D341Med (cell line): ENCODE measurements around the gene IQCE.
"Not testable (repeated sequence)": the region's sequence is repeated elsewhere in the genome, so short reads cannot be mapped to it uniquely, and the experiment has no call there.

Experiments used
- DNase-seq: peaks from one replicate; pipeline ENCODE4 v3.0.0; 2012; ENCODE audit warnings: low spot score

Gene IQCE

DNA sequence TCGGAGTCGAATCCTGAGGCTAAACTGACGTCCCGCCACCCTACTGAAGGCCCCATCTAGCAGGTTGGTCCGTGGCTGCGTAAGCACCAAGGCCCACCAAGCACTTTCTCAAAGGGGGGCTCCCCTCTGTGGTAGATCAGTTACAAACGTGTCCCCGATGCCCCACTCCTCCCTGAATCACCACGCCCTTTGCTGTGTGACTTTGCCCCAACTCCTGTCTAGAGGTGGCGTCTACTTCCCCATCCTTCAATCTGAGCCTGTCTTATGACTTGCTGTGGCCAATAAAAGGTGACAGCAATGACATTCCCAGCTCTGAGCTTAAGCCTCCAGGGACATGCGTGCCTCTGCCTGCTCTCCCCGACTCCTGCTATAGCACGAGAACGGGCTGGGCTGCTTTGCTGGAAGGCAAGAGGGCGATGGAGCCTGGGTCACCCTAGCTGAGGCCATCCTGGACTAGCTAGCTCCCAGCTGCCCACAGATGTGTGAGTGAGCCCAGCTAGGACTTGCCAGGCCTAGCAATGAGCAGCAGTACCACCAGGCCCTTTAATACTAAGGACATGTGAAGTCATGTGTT, 26.5 kb upstream of the IQCE start:
- DNase-seq, result not testable (repeated sequence)

- DNase-seq, result not testable (repeated sequence)
Measured at GRCh38 chr7:2532816-2533215, 26.0 kb upstream of the IQCE start.

GRCh38 chr7:2533566-2533965, 25.2 kb upstream of the IQCE start:
- not testable (repeated sequence) for DNase-seq

GRCh38 chr7:2534214-2534613, 24.6 kb upstream of the IQCE start:
- not testable (repeated sequence) for DNase-seq

- not testable (repeated sequence) for DNase-seq
Measured at GRCh38 chr7:2535872-2536627, 22.7 kb upstream of the IQCE start.

DNA sequence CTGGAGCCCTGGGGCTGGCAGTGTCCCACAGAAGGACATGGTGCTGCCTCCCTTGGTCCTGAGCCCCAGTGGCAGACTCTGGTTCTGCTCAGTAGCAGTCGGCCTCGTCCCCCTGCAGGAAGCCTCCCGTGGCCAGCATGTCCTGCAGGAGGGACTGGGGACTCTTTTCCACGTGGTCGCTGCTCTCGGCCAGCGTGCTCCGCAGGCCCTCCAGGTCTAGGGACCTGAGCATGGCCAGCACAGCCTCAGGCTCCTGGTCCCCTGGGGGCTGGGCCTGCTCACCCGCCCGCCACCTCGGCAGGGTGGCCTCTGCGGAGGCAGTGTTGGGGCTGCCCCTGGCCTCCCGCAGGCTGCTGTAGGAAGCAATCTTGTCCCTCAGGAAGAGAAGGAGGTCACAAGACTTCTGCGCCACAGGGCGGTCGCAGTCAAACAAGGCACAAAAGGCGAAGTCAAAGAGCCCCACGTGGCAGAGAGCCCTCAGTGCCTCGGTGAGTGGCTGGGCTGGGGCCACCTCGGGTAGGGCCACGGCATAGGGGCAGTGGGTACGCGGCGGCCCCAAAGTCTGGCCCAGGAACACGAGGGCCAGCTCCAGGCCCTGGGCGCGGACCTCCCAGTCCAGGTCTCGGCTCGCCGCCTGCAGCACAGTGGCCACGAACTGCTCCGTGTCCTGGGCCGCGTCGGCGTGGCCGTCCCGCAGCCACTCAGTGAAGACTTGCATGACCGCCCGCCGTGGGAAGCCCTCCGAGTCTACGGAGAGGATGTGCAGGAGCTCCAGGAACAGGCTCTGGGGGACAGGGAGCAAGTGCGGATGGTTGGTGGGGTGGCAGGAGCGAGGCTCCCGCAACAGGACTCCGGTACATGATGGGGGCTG, 20.6 kb upstream of the IQCE start:
- DNase-seq, result no peak

DNA sequence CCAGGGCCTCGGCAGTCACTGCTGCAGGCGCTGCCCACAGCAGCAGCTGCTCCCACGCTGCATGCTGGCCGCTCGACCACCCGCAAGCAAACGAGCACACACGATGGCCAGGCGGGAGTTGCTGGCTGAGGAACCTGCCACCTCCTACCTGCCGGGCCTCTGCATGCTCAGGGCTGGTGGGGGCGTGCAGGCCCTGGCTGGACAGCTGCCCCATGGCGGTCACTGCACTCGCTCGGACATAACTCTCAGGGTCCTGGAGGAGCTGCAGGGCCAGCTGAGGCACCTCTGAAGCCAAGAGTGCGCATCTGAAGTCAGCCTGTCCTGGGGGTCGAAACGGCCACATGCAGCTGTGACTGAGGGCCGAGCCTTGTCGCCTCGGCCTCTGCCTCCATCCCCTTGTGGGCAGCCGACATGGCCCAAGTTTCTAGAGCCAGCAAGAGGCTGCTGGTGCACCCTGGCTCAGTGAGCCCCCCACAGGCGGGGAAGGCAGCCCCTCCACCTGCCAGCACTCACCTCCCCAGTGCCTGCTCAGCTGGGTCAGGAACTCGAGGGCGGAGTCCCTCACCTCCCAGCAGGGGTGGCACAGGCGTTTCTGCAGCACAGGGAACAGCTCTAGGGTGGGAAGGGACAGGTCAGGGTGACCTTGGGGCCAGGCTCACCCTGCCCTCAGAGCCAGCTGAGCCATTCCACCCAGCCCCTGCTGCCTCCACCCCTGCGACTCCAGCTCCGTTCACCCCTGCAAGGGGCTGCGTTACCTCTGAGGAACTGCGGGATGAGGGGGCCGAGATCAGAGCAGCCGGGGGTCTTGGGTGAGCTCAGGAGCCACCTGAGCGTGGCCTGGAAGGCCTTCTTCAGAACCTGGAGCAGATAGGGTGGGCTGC, 19.5 kb upstream of the IQCE start:
- DNase-seq, result peak; percentile 24

DNA sequence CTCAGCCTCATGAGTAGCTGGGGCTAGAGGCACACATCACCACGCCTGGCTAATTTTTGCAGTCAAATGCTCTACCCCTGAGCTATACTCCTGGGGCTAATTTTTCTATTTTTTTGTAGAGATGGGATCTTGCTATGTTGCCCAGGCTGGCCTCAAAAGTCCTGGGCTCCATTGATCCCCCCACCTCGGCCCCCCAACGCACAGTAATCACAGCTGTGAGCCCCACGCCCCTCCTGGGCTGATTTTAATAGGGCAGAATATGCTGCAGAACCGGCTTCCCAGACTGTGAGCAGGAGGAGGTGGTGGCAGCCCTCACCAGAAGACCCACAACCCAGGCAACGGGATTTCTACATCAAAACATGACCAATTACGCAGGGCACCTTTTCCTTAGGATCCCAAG, 18.6 kb upstream of the IQCE start:
- DNase-seq, result no peak

- DNase-seq, result peak; percentile 23
Measured at GRCh38 chr7:2540641-2541051, 18.1 kb upstream of the IQCE start.

DNA sequence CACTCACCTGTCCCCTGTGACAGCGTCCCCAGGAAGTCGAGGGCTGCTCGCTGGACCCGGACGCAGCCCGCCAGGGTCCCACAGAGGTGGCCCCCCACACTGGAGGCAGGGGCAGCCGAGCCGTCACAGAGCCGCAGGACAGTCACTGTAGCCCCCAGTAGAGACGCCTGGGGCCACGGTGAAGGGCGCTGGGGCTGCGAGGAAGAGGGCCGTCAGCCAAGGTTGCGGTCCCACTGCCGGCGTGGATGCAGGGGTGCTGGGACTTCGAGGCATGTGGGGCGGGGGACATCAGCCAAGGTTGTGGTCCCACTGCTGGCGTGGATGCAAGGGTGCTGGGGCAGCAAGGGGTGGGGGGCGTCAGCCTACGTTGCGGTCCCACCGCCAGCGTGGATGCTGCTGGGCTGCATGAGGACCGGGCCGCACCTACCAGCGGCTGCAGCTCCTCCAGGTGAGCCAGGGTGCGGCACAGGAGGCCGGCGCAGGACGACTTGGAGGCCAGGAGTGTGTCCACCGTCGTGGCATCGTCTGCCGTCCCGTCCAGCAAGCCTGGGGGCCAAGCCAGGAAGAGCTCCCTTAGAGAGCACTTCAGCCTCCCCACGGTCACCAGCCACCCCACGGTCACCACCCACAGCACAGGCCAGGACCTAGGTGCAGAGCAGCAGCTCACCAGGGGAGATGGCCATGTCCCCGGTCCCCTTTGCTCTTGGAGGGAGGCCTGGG, 17.3 kb upstream of the IQCE start:
- DNase-seq, result peak; percentile 28

- DNase-seq, result peak; percentile 21
Measured at GRCh38 chr7:2542011-2542915, 16.5 kb upstream of the IQCE start.

DNA sequence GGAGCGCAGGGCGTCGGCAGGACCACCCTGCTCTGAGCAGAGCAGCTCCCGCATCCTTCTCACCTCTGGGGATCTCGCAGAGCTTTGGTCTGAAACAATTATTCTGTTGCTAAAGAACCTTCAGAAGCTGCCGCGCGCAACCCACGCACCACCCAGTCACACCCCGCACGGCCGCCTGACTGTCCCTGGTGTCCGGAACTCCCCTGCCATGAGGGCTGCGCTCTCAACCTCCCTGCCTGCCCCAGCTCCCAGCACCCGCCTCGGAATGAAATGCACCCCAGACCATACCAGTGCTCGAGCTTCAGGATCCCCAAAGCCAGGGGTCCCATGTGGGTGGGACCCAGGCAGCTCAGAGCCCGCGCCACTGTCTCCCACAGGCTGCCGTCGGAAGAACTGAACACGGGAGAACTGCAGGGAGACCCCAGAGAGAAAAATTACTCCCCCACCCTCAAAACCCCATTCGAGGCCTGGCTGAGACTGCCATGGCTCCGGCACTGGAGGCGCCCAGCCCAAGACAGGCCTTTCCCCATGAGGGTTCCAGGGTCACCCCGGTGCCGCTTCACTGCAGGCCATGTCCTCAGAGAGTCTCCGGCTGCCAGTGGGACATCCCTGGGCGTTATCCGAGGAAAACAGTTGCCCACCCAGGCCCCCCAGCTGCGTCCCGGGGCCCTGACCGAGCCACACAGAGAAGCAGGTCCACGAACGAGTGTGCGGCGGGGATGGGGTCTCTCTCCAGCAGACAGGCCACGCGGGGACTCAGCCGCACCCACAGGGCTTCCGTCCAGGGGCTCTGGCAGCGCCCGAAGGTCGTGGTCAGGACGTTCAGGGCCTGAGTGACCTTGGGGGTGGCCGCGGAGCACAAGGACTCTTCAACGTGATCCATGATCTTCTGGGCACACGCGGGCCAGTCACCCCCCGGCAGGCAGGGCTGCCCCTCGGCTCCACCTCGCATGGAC, 15.6 kb upstream of the IQCE start:
- DNase-seq, result peak; percentile 30

DNA sequence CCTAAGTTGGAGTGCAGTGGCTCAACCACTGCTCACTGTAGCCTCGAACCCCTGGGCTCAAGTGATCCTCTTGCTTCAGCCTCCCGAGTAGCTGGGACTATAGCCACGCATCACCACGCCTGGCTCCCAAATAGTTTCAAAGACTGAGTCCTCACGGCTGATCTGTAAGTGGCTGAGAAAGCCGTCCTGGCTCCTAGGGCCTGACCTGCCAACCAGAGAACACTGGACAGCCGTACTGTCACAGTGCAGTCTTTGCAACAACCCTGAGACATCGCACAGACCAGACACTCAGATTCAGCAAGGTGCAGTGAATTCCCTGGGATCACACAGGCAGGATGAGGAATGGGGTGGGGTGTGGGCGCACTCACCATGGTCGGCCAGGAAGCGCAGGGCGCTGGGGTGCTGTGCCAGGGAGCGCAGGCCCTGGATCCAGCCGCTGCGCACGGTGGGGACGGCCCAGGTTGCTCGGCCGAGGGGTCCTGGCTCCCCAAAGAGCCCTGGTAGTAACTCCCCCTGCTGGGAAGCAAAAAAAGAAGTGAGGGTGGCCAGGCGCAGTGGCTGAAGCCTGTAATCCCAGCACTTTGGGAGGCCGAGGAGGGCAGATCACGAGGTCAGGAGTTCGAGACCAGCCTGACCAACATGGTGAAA, 14.1 kb upstream of the IQCE start:
- DNase-seq, result peak; percentile 44

- DNase-seq, result no peak
Measured at GRCh38 chr7:2545746-2546425, 12.9 kb upstream of the IQCE start.

GRCh38 chr7:2546776-2547586, 11.8 kb upstream of the IQCE start:
- no peak for DNase-seq

GRCh38 chr7:2551418-2551817, 7.4 kb upstream of the IQCE start:
- DNase-seq, result no peak

GRCh38 chr7:2553108-2553507, 5.7 kb upstream of the IQCE start:
- no peak for DNase-seq
